Activated naive CD8-positive, alpha-beta T cell treated with anti-CD3 and anti-CD28 coated beads, Interleukin-2, amount 50 U/mL, for 16 hours (primary cell): ENCODE measurements around the gene ATXN1.
"Not testable (repeated sequence)": the region's sequence is repeated elsewhere in the genome, so short reads cannot be mapped to it uniquely, and the experiment has no call there.

ENCODE experiments used
- DNase-seq: peaks from one replicate; pipeline ENCODE4 v3.0.0-alpha.2; 2020; ENCODE audit warnings: low read depth, low spot score

ATXN1 gene

GRCh38 chr6:16412982-16413381 lies 348.3 kb downstream of the ATXN1 start:
- DNase-seq = no peak

GRCh38 chr6:16412171-16412570 lies 349.1 kb downstream of the ATXN1 start:
- DNase-seq = no peak

- DNase-seq = no peak
Measured at GRCh38 chr6:16409531-16410441, 351.5 kb downstream of the ATXN1 start.

DNA sequence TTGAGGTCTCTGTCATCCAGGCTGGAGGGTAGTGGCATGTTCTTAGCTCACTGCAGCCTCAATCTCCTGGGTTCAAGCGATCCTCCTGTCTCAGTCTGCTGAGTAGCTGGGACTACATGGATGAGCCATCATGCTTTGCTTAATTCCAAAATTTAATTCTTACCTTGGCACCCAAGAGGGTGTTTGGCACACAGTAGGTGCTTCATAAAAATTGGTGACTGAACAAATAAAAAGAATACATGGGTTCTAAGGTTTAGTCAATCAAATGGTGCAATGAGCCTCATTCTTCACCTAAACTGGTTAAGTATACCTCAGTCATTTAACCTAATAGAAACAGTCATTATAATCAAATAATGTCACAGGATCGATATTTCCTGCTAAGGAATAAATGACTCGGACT lies 352.5 kb downstream of the ATXN1 start:
- DNase-seq = no peak

DNA sequence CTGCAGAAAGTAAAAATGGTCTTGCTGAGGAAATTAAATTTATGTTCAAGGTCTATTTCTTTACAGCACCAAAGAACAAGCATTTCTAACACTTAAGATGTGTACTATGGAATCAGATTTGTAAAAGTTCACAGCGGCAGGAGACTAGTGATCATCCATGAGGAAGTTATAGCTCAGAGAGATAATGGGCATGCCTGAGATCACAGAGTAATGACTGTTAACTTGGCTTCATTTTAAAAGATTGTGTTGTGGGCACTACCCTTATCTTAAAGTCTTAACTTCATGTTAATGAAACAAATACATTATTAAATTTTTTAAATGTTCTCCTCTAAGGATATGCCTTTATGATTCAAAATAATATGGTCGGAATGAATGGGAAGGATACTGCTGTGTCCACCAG lies 354.3 kb downstream of the ATXN1 start:
- no peak for DNase-seq

GRCh38 chr6:16406538-16406937 lies 354.7 kb downstream of the ATXN1 start:
- DNase-seq = not testable (repeated sequence)

DNA sequence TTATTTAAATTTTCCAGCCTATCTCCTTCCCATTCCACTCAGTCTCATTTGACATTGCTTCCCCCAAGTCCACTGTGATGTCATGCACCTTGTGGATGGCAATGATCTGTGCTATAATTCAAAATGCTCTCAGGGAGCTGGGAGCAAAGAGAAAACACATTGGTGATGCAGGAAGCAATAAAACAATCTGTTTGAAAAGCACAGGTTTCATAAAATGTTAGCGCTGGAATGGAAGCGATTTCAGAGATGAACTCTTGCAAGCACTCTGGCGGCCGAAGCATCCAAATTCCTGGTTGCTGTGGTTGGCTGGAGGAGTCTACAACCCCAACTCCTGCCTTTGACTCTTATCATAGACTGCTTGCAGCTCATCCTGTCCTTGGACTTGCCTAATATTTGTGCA lies 355.9 kb downstream of the ATXN1 start:
- DNase-seq = no peak

DNA sequence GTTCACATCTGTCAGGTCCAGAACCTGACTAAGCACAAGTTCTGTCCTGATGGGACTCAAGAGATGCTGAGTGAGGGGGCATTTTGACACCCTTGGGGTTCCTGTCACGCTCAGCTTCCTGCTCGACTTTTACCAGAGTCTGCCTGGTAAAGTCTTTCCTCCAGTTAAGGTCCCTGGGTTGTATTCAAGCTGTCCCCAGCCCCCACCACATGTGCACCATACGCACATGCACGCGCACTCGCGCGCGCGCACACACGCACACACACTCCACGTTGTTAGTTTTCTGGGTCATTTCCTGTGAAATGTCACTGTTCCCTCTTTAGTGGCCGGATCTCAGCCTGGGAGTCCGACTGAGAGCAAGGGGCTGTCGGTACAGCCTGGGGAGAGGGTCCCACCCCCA lies 356.8 kb downstream of the ATXN1 start:
- DNase-seq = no peak

DNA sequence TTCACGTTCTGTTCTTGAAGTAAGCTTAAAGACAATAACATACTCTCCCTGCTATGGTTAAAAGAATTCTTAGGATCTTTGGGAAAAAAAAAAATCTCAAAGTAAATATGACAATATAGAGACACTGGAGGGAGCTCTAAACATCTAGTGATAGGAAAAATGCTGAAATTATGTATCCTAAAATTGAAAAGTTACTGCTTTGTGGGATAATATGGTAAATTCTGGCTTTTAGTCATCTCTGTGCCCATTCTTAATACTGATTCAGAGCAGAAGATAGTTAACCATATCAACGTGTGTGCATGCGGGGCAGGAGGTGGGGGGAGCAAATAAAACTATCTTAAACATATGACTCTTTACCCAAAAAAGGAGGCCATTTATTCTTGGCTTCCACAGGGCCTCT lies 357.4 kb downstream of the ATXN1 start:
- DNase-seq = no peak

- no peak for DNase-seq
Measured at GRCh38 chr6:16402581-16402900, 358.7 kb downstream of the ATXN1 start.

DNA sequence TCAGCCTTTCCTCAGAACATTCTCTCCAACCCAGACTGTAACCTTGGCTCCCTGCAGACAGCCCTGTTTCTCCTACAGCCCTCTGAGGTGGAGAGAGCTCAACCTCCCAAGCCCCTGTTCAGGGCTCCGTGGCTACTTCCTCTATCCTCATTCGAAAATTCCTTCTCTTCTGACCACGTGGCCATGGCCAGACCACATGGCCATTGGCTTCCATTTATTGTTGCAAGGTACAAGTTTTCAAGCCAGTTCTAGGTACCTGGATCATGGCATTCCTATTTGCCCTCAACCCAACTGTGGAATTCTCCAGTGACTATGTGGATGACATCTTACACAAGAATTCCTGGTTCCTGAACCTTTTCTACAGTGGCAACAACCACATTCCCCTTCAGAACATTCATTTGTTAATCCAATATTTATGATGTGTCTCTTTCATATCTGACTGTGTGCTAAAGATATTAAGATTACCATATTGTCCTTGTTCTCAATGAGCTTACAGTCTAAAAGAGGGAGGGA lies 361.0 kb downstream of the ATXN1 start:
- DNase-seq = no peak

GRCh38 chr6:16399695-16400094 lies 361.6 kb downstream of the ATXN1 start:
- no peak for DNase-seq

DNA sequence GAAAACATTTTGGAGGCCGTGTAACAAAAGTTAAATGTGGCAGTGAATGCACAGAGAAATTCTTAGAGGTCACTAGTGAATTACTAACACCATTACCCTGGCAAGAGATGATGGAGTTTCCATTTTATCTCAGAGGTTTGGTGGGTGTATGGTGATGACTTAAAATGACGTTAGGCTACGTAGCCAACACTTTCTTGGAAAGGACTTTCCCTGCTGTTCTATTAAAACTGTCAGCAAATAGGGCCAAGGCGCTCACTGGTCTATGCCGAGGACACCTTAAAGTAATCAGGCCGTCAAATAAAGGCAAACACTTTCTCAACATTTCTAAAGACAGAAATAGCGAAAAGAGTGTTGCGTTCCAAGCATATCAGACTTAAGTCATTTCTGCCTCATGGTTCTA lies 362.1 kb downstream of the ATXN1 start:
- no peak for DNase-seq

DNA sequence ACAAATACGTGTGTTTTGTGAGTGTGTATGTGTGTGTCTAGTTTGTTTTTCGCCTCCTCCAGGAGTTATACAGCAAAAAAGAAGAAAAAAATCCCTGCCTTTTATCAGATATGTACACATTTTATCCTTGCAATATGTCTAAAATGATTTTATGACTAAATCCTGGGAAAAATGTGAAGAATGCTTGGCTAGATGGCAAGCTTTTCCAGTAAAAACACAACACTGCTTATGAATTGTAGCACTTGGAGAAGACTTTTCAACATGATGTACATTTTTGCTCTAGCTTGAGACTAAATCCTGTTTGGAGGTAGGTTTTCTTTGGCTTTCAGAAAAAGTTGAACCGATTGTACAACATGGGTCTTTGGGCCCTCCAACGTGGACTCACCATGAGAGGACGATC lies 362.7 kb downstream of the ATXN1 start:
- no peak for DNase-seq

GRCh38 chr6:16397623-16398022 lies 363.6 kb downstream of the ATXN1 start:
- no peak for DNase-seq

GRCh38 chr6:16396497-16397319 lies 364.6 kb downstream of the ATXN1 start:
- DNase-seq = no peak

DNA sequence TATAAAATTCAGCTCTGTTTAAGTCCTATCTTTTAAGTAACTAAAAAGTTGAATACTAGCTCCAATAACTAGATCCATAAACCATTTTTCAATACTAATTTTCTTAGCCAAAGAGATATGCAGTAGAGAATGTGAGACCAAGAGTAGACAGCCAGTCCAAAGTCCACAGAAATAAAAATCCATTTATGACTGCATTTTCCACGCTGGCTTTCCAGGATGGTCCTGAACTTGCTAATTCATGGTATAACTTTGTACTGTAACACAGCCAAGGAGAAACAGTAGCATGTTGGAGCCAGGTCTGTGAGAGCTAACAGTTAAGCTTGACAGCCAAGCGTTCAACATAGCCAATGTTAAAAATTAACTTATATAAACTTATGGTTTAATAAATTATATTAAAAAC lies 366.6 kb downstream of the ATXN1 start:
- DNase-seq = no peak

GRCh38 chr6:16393326-16393725 lies 367.9 kb downstream of the ATXN1 start:
- no peak for DNase-seq

DNA sequence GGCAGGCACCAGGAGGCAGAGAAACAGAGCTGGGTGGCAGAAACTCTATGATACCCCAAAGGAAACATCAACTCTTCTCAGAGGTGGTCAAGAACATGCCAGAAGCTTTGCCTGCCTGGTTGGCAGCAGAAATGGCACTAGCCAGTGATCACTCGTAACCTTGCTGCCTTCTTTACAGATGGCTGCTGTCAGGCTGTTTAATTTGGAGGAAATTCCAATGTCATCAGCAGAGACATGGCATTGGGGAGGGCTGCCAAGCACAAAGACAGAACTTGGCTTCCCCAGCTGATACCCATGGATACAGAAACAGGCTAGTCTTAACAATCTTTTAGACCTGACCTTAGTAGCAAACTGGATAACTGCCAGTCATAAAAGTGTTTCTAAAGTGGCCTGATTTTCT lies 369.2 kb downstream of the ATXN1 start:
- no peak for DNase-seq

- DNase-seq = no peak
Measured at GRCh38 chr6:16391451-16391912, 369.8 kb downstream of the ATXN1 start.

- not testable (repeated sequence) for DNase-seq
Measured at GRCh38 chr6:16390909-16391450, 370.3 kb downstream of the ATXN1 start.

DNA sequence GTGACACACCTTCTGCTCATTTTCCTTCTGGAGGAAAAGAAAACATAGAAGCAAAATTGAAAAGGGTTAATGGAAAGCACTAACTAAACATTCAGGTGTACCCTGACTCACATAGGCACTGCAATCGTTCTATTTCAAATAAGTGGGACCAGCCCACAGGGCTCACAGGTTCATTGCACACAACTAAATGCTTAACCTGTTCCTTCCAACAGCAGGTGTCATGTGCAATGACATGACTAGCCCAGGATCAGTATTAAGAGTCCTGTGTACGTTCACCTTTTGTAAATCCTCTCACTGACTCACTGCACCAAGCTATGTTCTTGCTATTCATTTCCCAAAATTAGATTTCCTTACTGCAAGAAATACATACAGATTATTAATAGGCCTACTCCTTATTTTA lies 371.6 kb downstream of the ATXN1 start:
- DNase-seq = no peak
